Kasumi-1 (cell line): Measurements from ENCODE around the gene EVX1.

Experiments used
- DNase-seq, 2 experiments: peaks; one replicate each; lab custom pipeline; 2025; lab: John Stamatoyannopoulos, UW

The EVX1 gene

GRCh38 chr7:27235387-27236311, 7.0 kb upstream of the EVX1 start:
- peak; percentile 54 to 66 for DNase-seq

GRCh38 chr7:27237735-27238334, 4.8 kb upstream of the EVX1 start:
- peak; percentile 35 to 39 for DNase-seq

GRCh38 chr7:27238979-27239386, 3.6 kb upstream of the EVX1 start:
- no peak for DNase-seq

GRCh38 chr7:27239387-27240014, 3.1 kb upstream of the EVX1 start:
- no peak for DNase-seq

- no peak for DNase-seq
These were observed 2.4 kb upstream of the EVX1 start for GRCh38 chr7:27240015-27240731.

GRCh38 chr7:27241189-27242056, 1.2 kb upstream of the EVX1 start:
- DNase-seq = no peak

- DNase-seq = no peak
These were observed 448 bp upstream of the EVX1 start for GRCh38 chr7:27242154-27242553.

- DNase-seq = no peak
These were observed 950 bp downstream of the EVX1 start for GRCh38 chr7:27243340-27244163.

GRCh38 chr7:27244488-27245123, 2.0 kb downstream of the EVX1 start:
- DNase-seq = no peak

GRCh38 chr7:27245124-27245797, 2.7 kb downstream of the EVX1 start:
- no peak for DNase-seq

- no peak for DNase-seq
These were observed 3.4 kb downstream of the EVX1 start for GRCh38 chr7:27245798-27246691.

GRCh38 chr7:27247000-27247399, 4.4 kb downstream of the EVX1 start:
- no peak for DNase-seq

- no peak for DNase-seq
These were observed 5.1 kb downstream of the EVX1 start for GRCh38 chr7:27247452-27248426.

- no peak for DNase-seq
These were observed 5.8 kb downstream of the EVX1 start for GRCh38 chr7:27248427-27248806.

- DNase-seq = peak; percentile 52 to 63
These were observed 6.5 kb downstream of the EVX1 start for GRCh38 chr7:27248911-27249723.
